Stimulated activated CD4-positive, alpha-beta T cell treated with anti-CD3 and anti-CD28 coated beads, Interleukin-15, amount 100 ng/mL, for 48 hours (primary cell): ENCODE results near the gene CDK8.

ENCODE experiments used
- DNase-seq, 2 donors: peaks; one replicate each; pipeline ENCODE4 v3.0.0-alpha.2; 2020; ENCODE audit warnings: low read depth in 2 of 2

Gene CDK8

DNA sequence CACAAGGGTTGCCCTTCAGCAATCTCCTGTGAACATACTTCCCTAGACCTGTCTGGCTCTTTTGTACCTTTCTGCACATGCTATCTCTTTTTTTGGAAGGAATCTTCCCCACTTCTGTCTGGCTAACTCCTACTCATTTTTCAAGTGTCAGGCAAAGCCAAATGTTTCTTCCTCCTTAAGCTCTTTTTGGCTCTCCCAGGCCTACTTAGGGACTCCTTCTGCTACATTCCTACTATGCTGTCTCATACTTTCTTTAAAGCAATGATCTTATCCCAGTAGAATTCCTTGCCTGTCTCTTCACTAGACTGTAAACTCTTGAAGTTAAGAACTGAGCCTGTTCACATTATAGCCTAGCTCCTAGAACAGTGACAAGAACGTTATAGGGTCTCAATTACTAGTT is 188.6 kb downstream of the CDK8 start:
- no peak for DNase-seq

DNA sequence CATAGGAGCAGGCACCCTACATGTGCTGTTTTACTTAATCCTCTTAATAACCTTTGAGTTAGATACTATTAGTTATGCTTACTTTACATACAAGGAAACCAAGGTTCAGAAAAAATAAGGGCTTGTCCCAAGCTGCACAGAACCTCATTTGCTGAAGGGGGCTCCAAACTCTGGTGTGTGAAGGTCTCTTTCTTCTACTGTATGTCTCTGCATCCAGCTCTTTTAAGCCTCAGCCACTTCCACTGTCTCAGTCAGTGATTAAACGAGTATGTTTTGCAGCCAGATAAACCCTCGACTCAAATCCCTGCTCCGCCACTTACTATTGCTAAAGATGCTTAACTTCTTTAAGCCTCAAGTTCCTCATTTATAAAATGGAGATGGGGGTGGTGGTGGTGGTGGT is 191.2 kb downstream of the CDK8 start:
- DNase-seq, result no peak

DNA sequence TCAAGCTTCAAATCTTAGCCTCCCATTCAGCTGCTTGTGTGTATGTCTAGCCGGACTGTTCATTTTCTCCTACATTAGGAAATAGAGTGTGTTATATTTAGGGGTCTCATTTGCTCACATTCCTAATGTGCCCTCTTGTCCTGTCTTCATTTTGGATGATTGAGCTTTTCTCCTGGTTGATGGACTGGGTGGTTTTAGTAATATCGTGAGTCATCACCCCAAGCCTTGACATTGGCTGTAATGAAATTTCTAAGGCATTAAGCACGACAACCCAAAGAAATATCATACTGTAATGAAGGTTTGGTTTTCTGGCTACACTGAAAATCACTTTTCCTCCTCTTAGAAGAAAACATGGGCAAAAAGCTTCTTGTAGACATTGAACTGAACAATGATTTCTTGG is 192.8 kb downstream of the CDK8 start:
- no peak for DNase-seq

DNA sequence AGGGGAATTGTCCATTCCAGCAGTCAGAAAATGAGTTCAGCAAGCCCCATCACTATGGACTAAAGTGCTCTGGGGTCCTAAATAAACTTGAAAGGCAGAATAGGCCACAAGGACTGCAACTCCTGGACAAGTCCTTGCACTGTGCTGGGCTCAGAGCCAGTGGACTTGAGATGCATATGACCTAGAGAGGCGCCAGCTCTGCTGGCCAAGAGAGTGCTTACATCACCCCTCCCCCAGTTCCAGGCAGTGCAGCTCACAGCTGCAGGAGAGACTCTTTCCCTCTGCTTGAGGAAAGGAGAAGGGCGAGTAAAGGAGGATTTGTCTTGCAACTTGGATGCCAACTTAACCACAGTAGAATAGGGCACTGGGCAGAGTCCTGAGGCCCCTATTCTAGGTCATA is 194.1 kb downstream of the CDK8 start:
- no peak for DNase-seq

DNA sequence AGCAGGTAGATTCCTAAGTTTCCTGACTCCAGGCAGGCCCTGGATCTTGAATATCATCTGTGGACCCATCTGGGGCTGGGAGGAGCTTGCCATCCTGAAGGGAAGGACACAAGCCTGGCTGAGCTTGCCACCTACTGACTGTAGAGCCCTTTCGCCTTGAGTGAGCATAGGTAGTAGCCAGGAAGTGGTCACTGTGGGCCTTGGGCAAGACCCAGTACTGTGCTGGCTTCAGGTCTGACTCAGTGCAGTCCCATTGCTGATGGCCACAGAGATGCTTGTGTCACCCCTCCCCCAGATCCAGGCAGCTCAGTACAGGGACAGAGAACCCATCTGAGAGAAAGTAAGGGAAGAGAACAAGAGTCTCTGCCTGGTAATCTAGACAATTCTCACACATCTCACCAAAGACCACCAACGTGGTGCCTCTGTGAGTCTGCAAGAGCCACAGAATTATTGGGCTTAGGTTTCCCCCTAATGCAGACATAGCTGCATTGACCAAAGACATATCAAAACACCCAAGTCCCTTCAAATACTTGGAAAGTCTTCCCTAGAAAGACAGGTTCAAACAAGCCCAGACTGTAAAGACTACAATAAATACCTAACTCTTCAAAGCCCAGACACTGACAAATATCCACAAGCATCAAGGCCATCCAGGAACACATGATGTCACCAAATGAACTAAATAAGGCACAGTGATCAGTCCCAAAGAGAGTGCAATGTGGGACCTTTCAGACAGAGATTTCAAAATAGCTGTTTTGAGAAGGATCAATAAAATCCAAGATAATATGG is 195.3 kb downstream of the CDK8 start:
- DNase-seq, result no peak
